IMR-90 (cell line): ENCODE results near the gene NOBOX. TPM values are rescaled to one million over a fixed set of nuclear protein-coding genes. Genes with fewer than 3 reads are reported as not detected.

ENCODE experiments used
- ATAC-seq: fragments of 200-7000 bp; cut with Tn5 transposase; 2 replicates; pipeline ENCODE4 v1.9.1; 2020; ENCODE audit warnings: low read depth, mild to moderate bottlenecking, moderate library complexity
- BruUV-seq: library from RNA; stranded (reverse); fragments of 400-500 nt; replicated peaks from 2 replicates; lab custom pipeline; 2021; lab: Mats Ljungman, UMichigan
- CTCF ChIA-PET: fragments of 300-600 bp; formaldehyde crosslinking; extraction: SDS; loops from one replicate; lab custom pipeline; 2021; ENCODE audit warnings: antibody characterized with exemption; lab: Yijun Ruan, JAX
- POLR2A ChIA-PET: fragments of 300-600 bp; sonication (Branson Sonifier 250); formaldehyde crosslinking; loops from one replicate; lab custom pipeline; 2022; ENCODE audit warnings: antibody characterized with exemption; ENCODE audit not compliant: unreplicated experiment; lab: Charles Lee
- DNase-seq: peaks from one replicate; pipeline ENCODE4 v3.0.0; 2013
- H2AFZ ChIP-seq: replicated peaks from 2 replicates; pipeline ENCODE3; 2013; ENCODE audit warnings: low read length, mild to moderate bottlenecking; ENCODE audit not compliant: poor library complexity
- H2AK5ac ChIP-seq: 2 replicates; pipeline ENCODE4 v1.6.1; 2013; ENCODE audit warnings: low read depth, low read length, inconsistent platforms
- H2AK9ac ChIP-seq: replicated peaks from 2 replicates; pipeline ENCODE3; 2013; ENCODE audit warnings: mild to moderate bottlenecking, low read depth, low read length, moderate library complexity; ENCODE audit not compliant: poor library complexity
- H2BK120ac ChIP-seq: 2 replicates; pipeline ENCODE4 v1.6.1; 2013; ENCODE audit warnings: low read depth, low read length, inconsistent platforms
- H2BK15ac ChIP-seq: 3 replicates; pipeline ENCODE4 v1.6.1; 2013; ENCODE audit warnings: low read depth, low read length, inconsistent platforms
- H2BK20ac ChIP-seq: 2 replicates; pipeline ENCODE4 v1.6.1; 2013; ENCODE audit warnings: low read depth, mild to moderate bottlenecking, inconsistent platforms, low read length, moderate library complexity
- H2BK5ac ChIP-seq: 2 replicates; pipeline ENCODE4 v1.6.1; 2013; ENCODE audit warnings: mild to moderate bottlenecking, low read depth, low read length, inconsistent platforms; ENCODE audit not compliant: poor library complexity, severe bottlenecking
- H3K14ac ChIP-seq: replicated peaks from 2 replicates; pipeline ENCODE4 v1.6.1; 2013; ENCODE audit warnings: low read depth, low read length, inconsistent platforms
- H3K18ac ChIP-seq: 2 replicates; pipeline ENCODE4 v1.6.1; 2013; ENCODE audit warnings: low read depth, low read length, control low read depth
- H3K23ac ChIP-seq: 2 replicates; pipeline ENCODE4 v1.6.1; 2013; ENCODE audit warnings: low read depth, low read length, inconsistent platforms
- H3K27ac ChIP-seq: 2 replicates; pipeline ENCODE4 v1.5.1; 2013; ENCODE audit warnings: mild to moderate bottlenecking, control low read depth, low read length; ENCODE audit not compliant: insufficient read depth
- H3K27me3 ChIP-seq: 2 replicates; pipeline ENCODE4 v1.6.1; 2013; ENCODE audit warnings: low read length; ENCODE audit not compliant: control insufficient read depth, insufficient read depth
- H3K36me3 ChIP-seq: 2 replicates; pipeline ENCODE4 v1.6.1; 2013; ENCODE audit warnings: low read length, mixed read lengths; ENCODE audit not compliant: control insufficient read depth, insufficient read depth
- H3K4ac ChIP-seq: 2 replicates; pipeline ENCODE4 v1.6.1; 2013; ENCODE audit warnings: low read depth, low read length, inconsistent platforms
- H3K4me1 ChIP-seq: 2 replicates; pipeline ENCODE4 v1.6.1; 2013; ENCODE audit warnings: low read length, mixed read lengths; ENCODE audit not compliant: control insufficient read depth, insufficient read depth
- H3K4me2 ChIP-seq: 2 replicates; pipeline ENCODE4 v1.6.1; 2013; ENCODE audit warnings: low read depth, mild to moderate bottlenecking, control low read depth, low read length, moderate library complexity
- H3K4me3 ChIP-seq: 2 replicates; pipeline ENCODE4 v1.5.1; 2013; ENCODE audit warnings: low read depth, mild to moderate bottlenecking, control low read depth, low read length, moderate library complexity; ENCODE audit not compliant: insufficient read depth
- H3K56ac ChIP-seq: 2 replicates; pipeline ENCODE4 v1.6.1; 2013; ENCODE audit warnings: low read length, inconsistent platforms; ENCODE audit not compliant: insufficient read depth; ENCODE audit errors: extremely low read depth
- H3K79me1 ChIP-seq, 2 experiments: 2 replicates each; pipeline ENCODE4 v1.6.1; 2013; ENCODE audit warnings: low read length in 2 of 2, inconsistent platforms in 1 of 2, low read depth in 1 of 2
- H3K9ac ChIP-seq: 2 replicates; pipeline ENCODE4 v1.6.1; 2013; ENCODE audit warnings: low read depth, low read length, control low read depth
- H3K9me1 ChIP-seq: 2 replicates; pipeline ENCODE4 v1.6.1; 2013; ENCODE audit warnings: low read length, inconsistent platforms; ENCODE audit not compliant: insufficient read depth
- H3K9me3 ChIP-seq: 2 replicates; pipeline ENCODE4 v1.6.1; 2013; ENCODE audit warnings: low read length; ENCODE audit not compliant: control insufficient read depth, insufficient read depth
- H4K20me1 ChIP-seq: 2 replicates; pipeline ENCODE4 v1.6.1; 2013; ENCODE audit warnings: low read length, inconsistent platforms; ENCODE audit not compliant: insufficient read depth
- H4K5ac ChIP-seq: 2 replicates; pipeline ENCODE4 v1.6.1; 2013; ENCODE audit warnings: mild to moderate bottlenecking, low read depth, low read length, control low read depth
- H4K8ac ChIP-seq, 2 experiments: 2 replicates each; pipeline ENCODE4 v1.6.1; 2013; ENCODE audit warnings: low read depth in 2 of 2, low read length in 2 of 2, control low read depth in 1 of 2, inconsistent platforms in 1 of 2
- H4K91ac ChIP-seq: 2 replicates; pipeline ENCODE4 v1.6.1; 2013; ENCODE audit warnings: low read depth, low read length, inconsistent platforms; ENCODE audit not compliant: insufficient read depth
- BHLHE40 ChIP-seq: fragments of 150-350 bp; IDR thresholded peaks from 2 replicates; pipeline ENCODE4 v1.6.1; 2016; ENCODE audit warnings: mild to moderate bottlenecking, low read depth, low read length
- CEBPB ChIP-seq: IDR thresholded peaks from 2 replicates; pipeline ENCODE4 v1.6.1; 2012; ENCODE audit warnings: low read depth, low read length, improper control_type of control experiment
- CHD1 ChIP-seq: IDR thresholded peaks from 2 replicates; pipeline ENCODE4 v1.6.1; 2012; ENCODE audit warnings: low read depth, low read length, improper control_type of control experiment
- FOS ChIP-seq: fragments of 150-350 bp; IDR thresholded peaks from 2 replicates; pipeline ENCODE4 v1.6.1; 2016; ENCODE audit warnings: low read depth, low read length
- MAFK ChIP-seq: IDR thresholded peaks from 2 replicates; pipeline ENCODE4 v1.6.1; 2012; ENCODE audit warnings: low read depth, low read length, improper control_type of control experiment
- MAZ ChIP-seq: IDR thresholded peaks from 2 replicates; pipeline ENCODE4 v1.6.1; 2012; ENCODE audit warnings: low read depth, mild to moderate bottlenecking, low read length, improper control_type of control experiment, moderate library complexity, borderline replicate concordance
- MXI1 ChIP-seq: IDR thresholded peaks from 2 replicates; pipeline ENCODE4 v1.6.1; 2012; ENCODE audit warnings: low read depth, mild to moderate bottlenecking, low read length, moderate library complexity, borderline replicate concordance
- NFE2L2 ChIP-seq: fragments of 150-350 bp; IDR thresholded peaks from 2 replicates; pipeline ENCODE4 v1.6.1; 2016; ENCODE audit warnings: low read depth, mild to moderate bottlenecking, low read length
- POLR2A ChIP-seq: IDR thresholded peaks from 2 replicates; pipeline ENCODE4 v1.6.1; 2012; ENCODE audit warnings: mild to moderate bottlenecking, low read depth, low read length
- RAD21 ChIP-seq: IDR thresholded peaks from 2 replicates; pipeline ENCODE4 v1.6.1; 2012; ENCODE audit warnings: low read length, improper control_type of control experiment
- RCOR1 ChIP-seq: IDR thresholded peaks from 2 replicates; pipeline ENCODE4 v1.6.1; 2012; ENCODE audit warnings: mild to moderate bottlenecking, low read length, improper control_type of control experiment; ENCODE audit not compliant: insufficient replicate concordance
- RFX5 ChIP-seq: IDR thresholded peaks from 2 replicates; pipeline ENCODE4 v1.8.0; 2012; ENCODE audit warnings: low read depth, mild to moderate bottlenecking, low read length, moderate library complexity
- SMC3 ChIP-seq: fragments of 150-350 bp; IDR thresholded peaks from 2 replicates; pipeline ENCODE4 v1.6.1; 2016; ENCODE audit warnings: low read depth, mild to moderate bottlenecking, antibody characterized with exemption, low read length, moderate library complexity
- WGBS, 2 experiments: methylation state at CpG; one replicate each; pipeline versions ENCODE4 v1.1.5 to v1.1.7; 2013; ENCODE audit warnings: missing lambda C conversion rate in 2 of 2; ENCODE audit not compliant: insufficient read length in 1 of 2; ENCODE audit errors: extremely low coverage in 2 of 2; 5-methylcytosine and 5-hydroxymethylcytosine counted together
- dilution Hi-C: fragments of 300-500 bp; cut with HindIII; formaldehyde crosslinking; loops from one replicate; pipeline ENCODE4 v1.14.3; 2018; ENCODE audit warnings: low sequenced_read_pairs; ENCODE audit not compliant: unreplicated experiment
- in situ Hi-C: fragments of 300-500 bp; cut with MboI; formaldehyde crosslinking; loops from 3 replicates; pipeline ENCODE4 v1.14.3; 2019; ENCODE audit warnings: low sequenced_read_pairs, inconsistent platforms, mixed read lengths
- intact Hi-C: fragments of 100-400 bp; cut with micrococcal nuclease; formaldehyde crosslinking; loops from 2 replicates; pipeline ENCODE4 v1.10.0; 2022
- polyA plus RNA-seq, 3 experiments: library from polyadenylated mRNA; depleted of rRNA; stranded (reverse); fragments of >200 nt; gene quantifications; 2 replicates each; pipeline ENCODE4 v1.2.3, GENCODE V29; 2012; ENCODE audit warnings: low replicate concordance in 1 of 3
- total RNA-seq: library from RNA; depleted of rRNA; stranded (reverse); fragments of >200 nt; gene quantifications from 2 replicates; pipeline ENCODE4 v1.2.3, GENCODE V29; 2012
- TF ChIP-seq, protein P1 (sequence below): fragments of 150-350 bp; IDR thresholded peaks from 2 replicates; pipeline ENCODE4 v1.6.1; 2016; ENCODE audit warnings: low read depth, mild to moderate bottlenecking, low read length, moderate library complexity, borderline replicate concordance
- TF ChIP-seq, protein P2 (sequence below): fragments of 150-350 bp; IDR thresholded peaks from 2 replicates; pipeline ENCODE4 v1.6.1; 2017; ENCODE audit warnings: mild to moderate bottlenecking, antibody characterized with exemption, low read length, low read depth
- TF ChIP-seq, protein P3 (sequence below): conservative IDR thresholded peaks from 2 replicates; pipeline ENCODE4 v1.5.1; 2012; ENCODE audit warnings: mild to moderate bottlenecking, low read depth, low read length, improper control_type of control experiment

The NOBOX gene
- total and polyA plus RNA-seq, 2 of the 4 experiments (the other 2 are of a cell fraction) = not detected

DNA sequence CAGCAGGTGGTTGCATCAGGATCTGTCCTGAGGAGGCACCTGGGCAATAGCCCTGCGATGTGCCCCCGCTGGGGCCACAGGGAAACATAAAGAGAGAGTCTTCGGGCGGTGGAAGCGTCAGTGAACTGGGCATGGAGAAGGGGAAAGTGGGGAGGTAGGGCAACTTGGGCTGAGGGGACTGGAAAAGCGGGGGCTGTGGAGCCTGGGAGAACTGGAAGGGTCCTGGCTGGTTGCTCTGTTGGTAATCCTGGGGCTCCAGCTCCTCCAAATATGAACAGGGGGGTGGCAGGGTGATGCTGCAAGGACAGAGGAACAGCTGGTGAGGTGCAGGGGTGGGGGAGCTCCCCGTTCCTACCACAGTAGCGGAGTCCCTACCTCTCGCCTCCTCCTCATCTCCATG, 5.2 kb downstream of the NOBOX start:
- H2AK5ac ChIP-seq = no peak overlapping the region
- no peak overlapping the region for H4K91ac ChIP-seq
- H3K4me2 ChIP-seq = no peak overlapping the region
- BruUV-seq = no TSS peak
- intact Hi-C loops (no loop called here), in situ Hi-C loops (loop anchor here (25.0 kb wide), 1 partner anchor 211 kb away; the partner anchor contains the start of genes ARHGEF35 and CTAGE4), dilution Hi-C loops (no loop called here)
- H4K8ac ChIP-seq = no peak overlapping the region
- DNase-seq (no peak), ATAC-seq (no peak)
- no peak overlapping the region for H2BK20ac ChIP-seq
- no peak overlapping the region for H2BK15ac ChIP-seq
- WGBS, 2 experiments = 55% methylated on average over 2 of the region's 9 CpGs; no CpG with 5 or more reads in 1 of the 2 experiments
- no peak overlapping the region for H4K5ac ChIP-seq
- no peaks in the 10 kb centered on the region for H3K27me3 ChIP-seq
- H3K23ac ChIP-seq = no peak overlapping the region
- no peak overlapping the region for H3K27ac ChIP-seq
- TF ChIP-seq FOS (no peak), RCOR1 (no peak), POLR2A (no peak), NFE2L2 (no peak), MAZ (no peak), MXI1 (no peak), RFX5 (no peak), SMC3 (no peak), RAD21 (no peak), CEBPB (no peak), CHD1 (no peak), MAFK (no peak), BHLHE40 (no peak)
- TF ChIP-seq, protein P1, sequence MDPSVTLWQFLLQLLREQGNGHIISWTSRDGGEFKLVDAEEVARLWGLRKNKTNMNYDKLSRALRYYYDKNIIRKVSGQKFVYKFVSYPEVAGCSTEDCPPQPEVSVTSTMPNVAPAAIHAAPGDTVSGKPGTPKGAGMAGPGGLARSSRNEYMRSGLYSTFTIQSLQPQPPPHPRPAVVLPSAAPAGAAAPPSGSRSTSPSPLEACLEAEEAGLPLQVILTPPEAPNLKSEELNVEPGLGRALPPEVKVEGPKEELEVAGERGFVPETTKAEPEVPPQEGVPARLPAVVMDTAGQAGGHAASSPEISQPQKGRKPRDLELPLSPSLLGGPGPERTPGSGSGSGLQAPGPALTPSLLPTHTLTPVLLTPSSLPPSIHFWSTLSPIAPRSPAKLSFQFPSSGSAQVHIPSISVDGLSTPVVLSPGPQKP = no peak
- TF ChIP-seq, protein P2, sequence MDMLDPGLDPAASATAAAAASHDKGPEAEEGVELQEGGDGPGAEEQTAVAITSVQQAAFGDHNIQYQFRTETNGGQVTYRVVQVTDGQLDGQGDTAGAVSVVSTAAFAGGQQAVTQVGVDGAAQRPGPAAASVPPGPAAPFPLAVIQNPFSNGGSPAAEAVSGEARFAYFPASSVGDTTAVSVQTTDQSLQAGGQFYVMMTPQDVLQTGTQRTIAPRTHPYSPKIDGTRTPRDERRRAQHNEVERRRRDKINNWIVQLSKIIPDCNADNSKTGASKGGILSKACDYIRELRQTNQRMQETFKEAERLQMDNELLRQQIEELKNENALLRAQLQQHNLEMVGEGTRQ = no peak
- TF ChIP-seq, protein P3, sequence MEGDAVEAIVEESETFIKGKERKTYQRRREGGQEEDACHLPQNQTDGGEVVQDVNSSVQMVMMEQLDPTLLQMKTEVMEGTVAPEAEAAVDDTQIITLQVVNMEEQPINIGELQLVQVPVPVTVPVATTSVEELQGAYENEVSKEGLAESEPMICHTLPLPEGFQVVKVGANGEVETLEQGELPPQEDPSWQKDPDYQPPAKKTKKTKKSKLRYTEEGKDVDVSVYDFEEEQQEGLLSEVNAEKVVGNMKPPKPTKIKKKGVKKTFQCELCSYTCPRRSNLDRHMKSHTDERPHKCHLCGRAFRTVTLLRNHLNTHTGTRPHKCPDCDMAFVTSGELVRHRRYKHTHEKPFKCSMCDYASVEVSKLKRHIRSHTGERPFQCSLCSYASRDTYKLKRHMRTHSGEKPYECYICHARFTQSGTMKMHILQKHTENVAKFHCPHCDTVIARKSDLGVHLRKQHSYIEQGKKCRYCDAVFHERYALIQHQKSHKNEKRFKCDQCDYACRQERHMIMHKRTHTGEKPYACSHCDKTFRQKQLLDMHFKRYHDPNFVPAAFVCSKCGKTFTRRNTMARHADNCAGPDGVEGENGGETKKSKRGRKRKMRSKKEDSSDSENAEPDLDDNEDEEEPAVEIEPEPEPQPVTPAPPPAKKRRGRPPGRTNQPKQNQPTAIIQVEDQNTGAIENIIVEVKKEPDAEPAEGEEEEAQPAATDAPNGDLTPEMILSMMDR = no peak
- no peak overlapping the region for H2BK5ac ChIP-seq
- no peak overlapping the region for H3K14ac ChIP-seq
- H2AK9ac ChIP-seq = no peak overlapping the region
- no peaks in the 10 kb centered on the region for H3K9me1 ChIP-seq
- H3K4me3 ChIP-seq = no peak overlapping the region
- no peaks in the 10 kb centered on the region for H3K4me1 ChIP-seq
- H3K4ac ChIP-seq = no peak overlapping the region
- peaks cover 14% of the 10 kb centered on the region; the same call in 1 of the 2 replicates for H3K9me3 ChIP-seq
- H3K18ac ChIP-seq = no peak overlapping the region
- H3K9ac ChIP-seq = no peak overlapping the region
- no peaks in the 10 kb centered on the region for H3K79me1 ChIP-seq
- no peak overlapping the region for H2BK120ac ChIP-seq
- ChIA-PET CTCF (no interaction called here), POLR2A (no interaction called here)
- no peak overlapping the region for H2AFZ ChIP-seq
- H4K20me1 ChIP-seq = no peaks in the 10 kb centered on the region
- no peaks in the 10 kb centered on the region for H3K36me3 ChIP-seq
- no peak overlapping the region for H3K56ac ChIP-seq
